Osteoblast (primary cell): Measurements from ENCODE around the gene STAU1. TPM values are rescaled to one million over a fixed set of nuclear protein-coding genes. Genes with fewer than 3 reads are reported as not detected.

Experiments used
- DNase-seq: peaks from one replicate; pipeline ENCODE4 v3.0.0; 2011; ENCODE audit warnings: low spot score, mixed read lengths; ENCODE audit not compliant: insufficient read length; ENCODE audit errors: missing footprints
- H2AFZ ChIP-seq: 2 replicates; pipeline ENCODE4 v1.6.0; 2011; ENCODE audit warnings: mild to moderate bottlenecking, low read length
- H3K27ac ChIP-seq: 2 replicates; pipeline ENCODE4 v1.5.1; 2011; ENCODE audit warnings: mild to moderate bottlenecking, low read depth, low read length, moderate library complexity
- H3K27me3 ChIP-seq: 2 replicates; pipeline ENCODE4 v1.6.0; 2012; ENCODE audit warnings: mild to moderate bottlenecking, control low read depth, inconsistent platforms, low read length, moderate library complexity; ENCODE audit not compliant: insufficient read depth
- H3K36me3 ChIP-seq: 2 replicates; pipeline ENCODE4 v1.5.1; 2011; ENCODE audit warnings: mild to moderate bottlenecking, low read length, control low read depth, moderate library complexity; ENCODE audit not compliant: insufficient read depth
- H3K4me1 ChIP-seq: 2 replicates; pipeline ENCODE4 v1.5.1; 2011; ENCODE audit warnings: mild to moderate bottlenecking, low read length, control low read depth, moderate library complexity; ENCODE audit not compliant: insufficient read depth
- H3K4me2 ChIP-seq: 2 replicates; pipeline ENCODE4 v1.6.0; 2011; ENCODE audit warnings: mild to moderate bottlenecking, low read length; ENCODE audit not compliant: insufficient read depth
- H3K4me3 ChIP-seq: fragments of 200-600 bp; sonication (generic); 3 replicates; pipeline ENCODE4 v1.5.1; 2012; ENCODE audit warnings: mild to moderate bottlenecking, low read length, inconsistent platforms; ENCODE audit not compliant: insufficient read depth
- H3K79me2 ChIP-seq: 2 replicates; pipeline ENCODE4 v1.6.0; 2012; ENCODE audit warnings: mild to moderate bottlenecking, low read length, control low read depth, inconsistent platforms; ENCODE audit not compliant: insufficient read depth
- H3K9me3 ChIP-seq: 2 replicates; pipeline ENCODE4 v1.5.1; 2011; ENCODE audit warnings: low read depth, low read length, control low read depth
- H4K20me1 ChIP-seq: 2 replicates; pipeline ENCODE4 v1.6.0; 2012; ENCODE audit warnings: mild to moderate bottlenecking, low read length, control low read depth; ENCODE audit not compliant: insufficient read depth
- CTCF ChIP-seq: IDR thresholded peaks from 2 replicates; pipeline ENCODE4 v1.5.1; 2011; ENCODE audit warnings: mild to moderate bottlenecking, low read depth, low read length, moderate library complexity; ENCODE audit errors: extremely low read depth
- total RNA-seq: library from RNA; depleted of rRNA; stranded (reverse); fragments of >200 nt; gene quantifications from 2 replicates; pipeline ENCODE4 v1.2.3, GENCODE V29; 2012

Gene STAU1
- total RNA-seq, 1 donor, result 64.8 TPM

GRCh38 chr20:49214571-49214970 lies 26.4 kb upstream of the STAU1 start:
- Histone ChIP-seq H3K4me2 (no peak overlapping the region), H3K27me3 (no peaks in the 10 kb centered on the region), H4K20me1 (no peaks in the 10 kb centered on the region), H3K27ac (no peak overlapping the region), H3K4me1 (no peaks in the 10 kb centered on the region), H3K36me3 (no peaks in the 10 kb centered on the region), H3K9me3 (no peaks in the 10 kb centered on the region), H2AFZ (no peak overlapping the region), H3K79me2 (peaks cover 4% of the 10 kb centered on the region), H3K4me3 (no peak overlapping the region)
- DNase-seq, result no peak
- TF ChIP-seq CTCF, result no peak

- no peaks in the 10 kb centered on the region for H3K4me1 ChIP-seq
- no peaks in the 10 kb centered on the region for H3K79me2 ChIP-seq
- no peaks in the 10 kb centered on the region for H3K27me3 ChIP-seq
- no peak overlapping the region for H2AFZ ChIP-seq
- H3K4me3 ChIP-seq, result no peak overlapping the region
- no peaks in the 10 kb centered on the region for H3K36me3 ChIP-seq
- no peaks in the 10 kb centered on the region for H3K9me3 ChIP-seq
- H4K20me1 ChIP-seq, result no peaks in the 10 kb centered on the region
- no peak for DNase-seq
- H3K27ac ChIP-seq, result no peak overlapping the region
- no peak overlapping the region for H3K4me2 ChIP-seq
- TF ChIP-seq CTCF, result no peak
Measured at GRCh38 chr20:49210757-49211110, 22.6 kb upstream of the STAU1 start.

- Histone ChIP-seq H4K20me1 (no peaks in the 10 kb centered on the region), H3K79me2 (no peaks in the 10 kb centered on the region), H3K27me3 (no peaks in the 10 kb centered on the region), H3K4me1 (no peaks in the 10 kb centered on the region), H2AFZ (no peak overlapping the region), H3K4me2 (no peak overlapping the region), H3K9me3 (no peaks in the 10 kb centered on the region), H3K27ac (no peak overlapping the region), H3K36me3 (no peaks in the 10 kb centered on the region), H3K4me3 (no peak overlapping the region)
- DNase-seq, result no peak
- TF ChIP-seq CTCF, result no peak
Measured at GRCh38 chr20:49210101-49210756, 22.1 kb upstream of the STAU1 start.

GRCh38 chr20:49207076-49207475 lies 18.9 kb upstream of the STAU1 start:
- Histone ChIP-seq H3K27ac (no peak overlapping the region), H3K79me2 (no peaks in the 10 kb centered on the region), H4K20me1 (no peaks in the 10 kb centered on the region), H3K27me3 (no peaks in the 10 kb centered on the region), H3K4me3 (no peak overlapping the region), H3K4me2 (no peak overlapping the region), H2AFZ (no peak overlapping the region), H3K9me3 (no peaks in the 10 kb centered on the region), H3K4me1 (no peaks in the 10 kb centered on the region), H3K36me3 (no peaks in the 10 kb centered on the region)
- TF ChIP-seq CTCF, result no peak
- no peak for DNase-seq
